Esophagus squamous epithelium (tissue), 5 donors: Measurements from ENCODE around the gene CYS1. TPM values are rescaled to one million over a fixed set of nuclear protein-coding genes. Genes with fewer than 3 reads are reported as not detected.
A peak's percentile ranks its signal among the peaks of the same experiment; 100 is the strongest.

Experiments used
- DNase-seq: peaks from one replicate; lab custom pipeline; 2025; lab: John Stamatoyannopoulos, UW
- H3K27ac ChIP-seq, 4 donors: fragments of 200-600 bp; sonication (generic); one replicate each; pipeline ENCODE4 v1.5.1; 2016 to 2019; ENCODE audit warnings: mild to moderate bottlenecking in 1 of 4
- H3K27me3 ChIP-seq, 4 donors: fragments of 200-600 bp; sonication (generic); 1 replicate in 3 of 4; 2 replicates in 1 of 4; pipeline versions ENCODE4 v1.5.1 to v1.6.0; 2017 to 2021; ENCODE audit warnings: antibody characterized with exemption in 1 of 4
- H3K36me3 ChIP-seq, 3 donors: fragments of 200-600 bp; sonication (generic); one replicate each; pipeline ENCODE4 v1.5.1; 2016 to 2019
- H3K4me1 ChIP-seq, 3 donors: fragments of 200-600 bp; sonication (generic); one replicate each; pipeline ENCODE4 v1.5.1; 2017 to 2019
- H3K4me3 ChIP-seq, 4 donors: fragments of 200-600 bp; sonication (generic); 1 replicate in 3 of 4; 2 replicates in 1 of 4; pipeline ENCODE4 v1.5.1; 2016 to 2019; ENCODE audit warnings: mild to moderate bottlenecking in 2 of 4, moderate library complexity in 1 of 4
- H3K9me3 ChIP-seq, 3 donors: fragments of 200-600 bp; sonication (generic); one replicate each; pipeline ENCODE4 v1.5.1; 2016 to 2019
- POLR2A ChIP-seq, 4 donors: fragments of 450-650 bp; IDR thresholded peaks; one replicate each; pipeline ENCODE4 v1.6.1; 2017; ENCODE audit warnings: antibody characterized with exemption in 4 of 4, mild to moderate bottlenecking in 4 of 4, moderate library complexity in 3 of 4
- WGBS, 2 donors: methylation state at CpG; one replicate each; pipeline ENCODE4 v1.1.5; 2018; 5-methylcytosine and 5-hydroxymethylcytosine counted together
- intact Hi-C: fragments of 100-400 bp; cut with DNase I; formaldehyde crosslinking; loops from one replicate; pipeline ENCODE4 v1.15.0; 2022
- total RNA-seq, 4 donors: library from RNA; depleted of rRNA; stranded (reverse); fragments of >200 nt; gene quantifications; one replicate each; pipeline ENCODE4 v1.1.0, GENCODE V29; 2016
- TF ChIP-seq, protein P1 (sequence below), 6 experiments: fragments of 450-650 bp in 4 of 6; fragments of 200-600 bp in 2 of 6; sonication (generic) in 2 of 6; IDR thresholded peaks; one replicate each; pipeline ENCODE4 v1.5.1; 2016 to 2019; ENCODE audit warnings: antibody characterized with exemption in 6 of 6, mild to moderate bottlenecking in 4 of 6, moderate library complexity in 4 of 6
- donor health status: DM: yes; HTN: yes; CAD: no.

CYS1 gene
- total RNA-seq, 4 donors from 2014 or later, result 0.09 to 2.5 (median 0.80) TPM

- H3K4me1 ChIP-seq, result peaks cover 11 to 27% (median 25%) of the 10 kb centered on the region in 3 donors
- DNase-seq, result no peak
- peak overlapping the region; percentile 17 to 71 (median 59) for H3K27ac ChIP-seq
- H3K9me3 ChIP-seq, result no peaks in the 10 kb centered on the region
- no peaks in the 10 kb centered on the region for H3K27me3 ChIP-seq
- WGBS, 2 donors, result 76 to 77% methylated on average over 5 to 14 of the region's 16 CpGs
- H3K4me3 ChIP-seq, result no peak overlapping the region
- no peak for TF ChIP-seq POLR2A (IDR thresholded peaks at IDR 0.05)
- TF ChIP-seq, protein P1, sequence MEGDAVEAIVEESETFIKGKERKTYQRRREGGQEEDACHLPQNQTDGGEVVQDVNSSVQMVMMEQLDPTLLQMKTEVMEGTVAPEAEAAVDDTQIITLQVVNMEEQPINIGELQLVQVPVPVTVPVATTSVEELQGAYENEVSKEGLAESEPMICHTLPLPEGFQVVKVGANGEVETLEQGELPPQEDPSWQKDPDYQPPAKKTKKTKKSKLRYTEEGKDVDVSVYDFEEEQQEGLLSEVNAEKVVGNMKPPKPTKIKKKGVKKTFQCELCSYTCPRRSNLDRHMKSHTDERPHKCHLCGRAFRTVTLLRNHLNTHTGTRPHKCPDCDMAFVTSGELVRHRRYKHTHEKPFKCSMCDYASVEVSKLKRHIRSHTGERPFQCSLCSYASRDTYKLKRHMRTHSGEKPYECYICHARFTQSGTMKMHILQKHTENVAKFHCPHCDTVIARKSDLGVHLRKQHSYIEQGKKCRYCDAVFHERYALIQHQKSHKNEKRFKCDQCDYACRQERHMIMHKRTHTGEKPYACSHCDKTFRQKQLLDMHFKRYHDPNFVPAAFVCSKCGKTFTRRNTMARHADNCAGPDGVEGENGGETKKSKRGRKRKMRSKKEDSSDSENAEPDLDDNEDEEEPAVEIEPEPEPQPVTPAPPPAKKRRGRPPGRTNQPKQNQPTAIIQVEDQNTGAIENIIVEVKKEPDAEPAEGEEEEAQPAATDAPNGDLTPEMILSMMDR (IDR thresholded peaks at IDR 0.05), result no peak
- no peaks in the 10 kb centered on the region for H3K36me3 ChIP-seq
- intact Hi-C loops, result no loop called here
Measured at GRCh38 chr2:10028407-10028987, 51.7 kb downstream of the CYS1 start.

- TF ChIP-seq POLR2A (IDR thresholded peaks at IDR 0.05), result no peak
- TF ChIP-seq, protein P1 (IDR thresholded peaks at IDR 0.05), result no peak
- Histone ChIP-seq H3K27me3 (no peaks in the 10 kb centered on the region), H3K9me3 (no peaks in the 10 kb centered on the region), H3K4me1 (peaks cover 11 to 27% (median 25%) of the 10 kb centered on the region in 3 donors), H3K36me3 (no peaks in the 10 kb centered on the region), H3K27ac (peak overlapping the region in 2 of 4 donors; percentile 64 to 71), H3K4me3 (no peak overlapping the region)
- DNase-seq, result no peak
- WGBS, 2 donors, result 75 to 89% methylated on average over 4 to 7 of the region's 16 CpGs
- intact Hi-C loops, result no loop called here
Measured at GRCh38 chr2:10027660-10028330, 52.4 kb downstream of the CYS1 start.

DNA sequence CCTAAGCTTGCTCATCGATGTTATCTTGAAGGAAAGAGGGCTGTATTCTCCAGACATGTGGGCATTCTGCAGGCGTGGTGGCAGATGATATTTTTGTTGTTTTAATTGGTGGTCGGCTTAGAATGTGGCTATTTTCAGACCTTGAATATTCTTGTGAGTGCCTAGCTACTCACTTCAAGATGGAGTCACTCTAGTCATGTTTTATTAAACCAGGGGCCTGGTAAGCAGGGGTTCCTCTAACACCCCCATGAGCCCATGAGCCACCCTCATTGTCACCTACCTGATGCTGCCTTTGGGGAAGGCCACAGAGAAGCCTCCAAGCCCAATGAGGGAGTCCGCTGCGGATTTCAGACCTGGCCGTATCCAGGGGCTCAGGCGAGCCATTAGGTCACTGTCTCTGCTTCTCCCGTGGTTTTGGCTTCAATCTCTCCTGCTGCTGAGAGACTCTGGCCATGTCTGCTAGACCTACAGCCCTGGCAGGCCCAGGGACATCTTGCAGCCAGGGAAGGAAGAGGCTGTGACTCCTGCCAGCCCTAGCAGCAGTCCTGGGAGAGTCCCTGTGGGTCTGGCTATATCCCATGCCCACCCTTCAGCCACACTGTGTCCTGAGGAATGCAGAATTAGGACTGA is 53.2 kb downstream of the CYS1 start:
- Histone ChIP-seq H3K27ac (no peak overlapping the region), H3K36me3 (no peaks in the 10 kb centered on the region), H3K4me1 (peaks cover 11 to 27% (median 25%) of the 10 kb centered on the region in 3 donors), H3K4me3 (no peak overlapping the region), H3K27me3 (no peaks in the 10 kb centered on the region), H3K9me3 (no peaks in the 10 kb centered on the region)
- DNase-seq, result no peak
- intact Hi-C loops, result no loop called here
- WGBS, 2 donors, result 73 to 80% methylated on average over 3 to 7 of the region's 8 CpGs
- TF ChIP-seq, protein P1 (IDR thresholded peaks at IDR 0.05), result no peak
- no peak for TF ChIP-seq POLR2A (IDR thresholded peaks at IDR 0.05)

- 84 to 88% methylated on average over 4 to 9 of the region's 10 CpGs for WGBS, 2 donors
- no peak overlapping the region for H3K27ac ChIP-seq
- no peaks in the 10 kb centered on the region for H3K36me3 ChIP-seq
- H3K4me3 ChIP-seq, result no peak overlapping the region
- no peaks in the 10 kb centered on the region for H3K27me3 ChIP-seq
- TF ChIP-seq POLR2A (IDR thresholded peaks at IDR 0.05), result no peak
- TF ChIP-seq, protein P1 (IDR thresholded peaks at IDR 0.05), result no peak
- DNase-seq, result no peak
- intact Hi-C loops, result no loop called here
- H3K9me3 ChIP-seq, result no peaks in the 10 kb centered on the region
- H3K4me1 ChIP-seq, result peaks cover 0 to 15% (median 12%) of the 10 kb centered on the region in 3 donors
Measured at GRCh38 chr2:10022966-10023662, 57.1 kb downstream of the CYS1 start.
